GM23338 (cell line): ENCODE data around the gene HJV. TPM values are rescaled to one million over a fixed set of nuclear protein-coding genes. Genes with fewer than 3 reads are reported as not detected.

ENCODE experiments used
- CREB1 ChIP-seq: fragments of 250-450 bp; sonication (Bioruptor Pico); IDR thresholded peaks from 2 replicates; pipeline ENCODE4 v1.5.0; 2020; ENCODE audit warnings: low read depth, mild to moderate bottlenecking, moderate library complexity
- EZH2 ChIP-seq: fragments of 200-600 bp; sonication (generic); IDR thresholded peaks from one replicate; pipeline ENCODE4 v1.8.0; 2017; ENCODE audit warnings: antibody characterized with exemption, mild to moderate bottlenecking, low read depth; ENCODE audit not compliant: unreplicated experiment
- EZH2phosphoT487 ChIP-seq: fragments of 200-600 bp; sonication (generic); IDR thresholded peaks from one replicate; pipeline ENCODE4 v1.8.1; 2018; ENCODE audit warnings: antibody characterized with exemption; ENCODE audit not compliant: unreplicated experiment
- JUNB ChIP-seq: IDR thresholded peaks from one replicate; pipeline ENCODE4 v1.6.1; 2016; ENCODE audit warnings: antibody characterized with exemption; ENCODE audit not compliant: unreplicated experiment
- REST ChIP-seq: IDR thresholded peaks from one replicate; pipeline ENCODE4 v1.6.1; 2018; ENCODE audit warnings: antibody characterized with exemption; ENCODE audit not compliant: unreplicated experiment
- STAT1 ChIP-seq: IDR thresholded peaks from one replicate; pipeline ENCODE4 v1.6.1; 2016; ENCODE audit warnings: antibody characterized with exemption; ENCODE audit not compliant: unreplicated experiment
- ZNF114 ChIP-seq: fragments of 250-450 bp; sonication (Bioruptor Pico); IDR thresholded peaks from 2 replicates; pipeline ENCODE4 v1.5.0; 2020; ENCODE audit warnings: mild to moderate bottlenecking, moderate library complexity
- ZNF331 ChIP-seq: fragments of 250-450 bp; sonication (Bioruptor Pico); IDR thresholded peaks from 2 replicates; pipeline ENCODE4 v1.5.0; 2020; ENCODE audit warnings: low read depth, mild to moderate bottlenecking, moderate library complexity
- ZNF462 ChIP-seq: fragments of 250-450 bp; sonication (Bioruptor Pico); IDR thresholded peaks from 2 replicates; pipeline ENCODE4 v1.5.0; 2020; ENCODE audit warnings: mild to moderate bottlenecking, moderate library complexity
- polyA plus RNA-seq: library from polyadenylated mRNA; unstranded; fragments of >200 nt; fragmentation: Nextera tagmentation; extraction: Ambion mirVana; gene quantifications from 2 replicates; pipeline ENCODE4 v1.2.1, GENCODE V29; 2016
- total RNA-seq: library from RNA; depleted of rRNA; stranded (reverse); fragments of >200 nt; shearing (Covaris generic); gene quantifications from 2 replicates; pipeline ENCODE4 v1.2.3, GENCODE V29; 2014

Gene HJV
- total and polyA plus RNA-seq, 2 experiments from 2014 or later = 0.42 to 0.45 TPM

- TF ChIP-seq ZNF462 (CRISPR knock-in tag) (no peak), ZNF331 (CRISPR knock-in tag) (no peak), EZH2phosphoT487 (no peak), ZNF114 (CRISPR knock-in tag) (no peak), EZH2 (no peak), CREB1 (CRISPR knock-in tag) (no peak), STAT1 (no peak), JUNB (no peak), REST (no peak)
Observed at GRCh38 chr1:146010126-146010738, 11.3 kb downstream of the HJV start (continued).
